ENCODE results near the gene RFTN1.

RFTN1 gene

DNA sequence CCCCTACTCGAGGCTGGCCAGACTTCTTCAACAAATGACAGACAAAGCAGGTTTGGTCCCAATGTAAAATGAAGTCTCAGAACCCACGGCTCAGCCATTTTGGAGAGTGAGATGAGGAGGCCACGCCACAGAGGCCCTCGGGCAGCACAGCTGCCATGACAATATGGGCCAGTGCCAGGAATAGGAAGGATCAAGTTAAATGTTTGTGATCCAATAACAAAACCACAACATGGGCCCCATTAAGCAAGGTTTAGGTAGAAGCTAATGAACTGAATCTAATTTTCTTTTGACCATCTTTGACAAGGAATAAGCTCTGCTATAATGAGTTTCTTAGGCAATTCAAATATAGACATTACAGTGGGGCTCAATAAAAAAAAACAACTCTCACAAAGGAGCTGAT, 52.6 kb downstream of the RFTN1 start:
- H3K4me1 ChIP-seq (ENCODE audit: control insufficient read depth in 1 of 2, insufficient read depth in 2 of 2, low read length in 2 of 2), result no peaks in the 10 kb centered on the region
- no peaks in the 10 kb centered on the region for H3K36me3 ChIP-seq (ENCODE audit: control insufficient read depth in 1 of 2, insufficient read depth in 2 of 2, low read length in 2 of 2)
- no peak overlapping the region for H3K27ac ChIP-seq (ENCODE audit: low read depth, low read length)
- no peaks in the 10 kb centered on the region for H3K27me3 ChIP-seq (ENCODE audit: control insufficient read depth in 1 of 2, insufficient read depth in 2 of 2, low read length in 2 of 2)
- H3K4me3 ChIP-seq (ENCODE audit: low read depth in 1 of 2, low read length in 2 of 2), result no peak overlapping the region
- no peak overlapping the region for H3K9ac ChIP-seq (ENCODE audit: low read depth in 1 of 2, low read length in 2 of 2)
- no peaks in the 10 kb centered on the region for H3K9me3 ChIP-seq (ENCODE audit: control insufficient read depth in 1 of 2, low read length in 2 of 2)

DNA sequence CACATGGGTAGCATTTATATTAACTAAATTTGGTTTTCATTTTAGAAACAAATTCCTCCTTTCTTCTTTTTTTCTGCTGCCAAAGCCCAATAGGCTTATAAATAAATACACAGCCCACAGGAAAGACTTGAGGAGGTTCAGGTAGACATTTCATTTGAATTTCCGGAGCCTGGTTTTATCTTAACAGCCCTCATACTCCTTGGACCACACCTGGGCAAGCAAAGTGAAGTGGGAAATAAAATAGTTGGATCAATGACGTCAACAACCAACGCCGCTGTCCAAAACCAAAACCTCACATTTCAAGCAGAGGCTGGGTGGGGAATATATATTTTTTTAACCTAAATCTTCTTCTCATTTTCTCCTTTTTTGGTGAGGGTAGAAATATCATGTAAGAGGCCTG, 53.2 kb downstream of the RFTN1 start:
- H3K27ac ChIP-seq (ENCODE audit: low read depth, low read length), result no peak overlapping the region
- no peak overlapping the region for H3K9ac ChIP-seq (ENCODE audit: low read depth in 1 of 2, low read length in 2 of 2)
- H3K9me3 ChIP-seq (ENCODE audit: control insufficient read depth in 1 of 2, low read length in 2 of 2), result no peaks in the 10 kb centered on the region
- H3K27me3 ChIP-seq (ENCODE audit: control insufficient read depth in 1 of 2, insufficient read depth in 2 of 2, low read length in 2 of 2), result no peaks in the 10 kb centered on the region
- no peaks in the 10 kb centered on the region for H3K36me3 ChIP-seq (ENCODE audit: control insufficient read depth in 1 of 2, insufficient read depth in 2 of 2, low read length in 2 of 2)
- no peaks in the 10 kb centered on the region for H3K4me1 ChIP-seq (ENCODE audit: control insufficient read depth in 1 of 2, insufficient read depth in 2 of 2, low read length in 2 of 2)
- H3K4me3 ChIP-seq (ENCODE audit: low read depth in 1 of 2, low read length in 2 of 2), result no peak overlapping the region

DNA sequence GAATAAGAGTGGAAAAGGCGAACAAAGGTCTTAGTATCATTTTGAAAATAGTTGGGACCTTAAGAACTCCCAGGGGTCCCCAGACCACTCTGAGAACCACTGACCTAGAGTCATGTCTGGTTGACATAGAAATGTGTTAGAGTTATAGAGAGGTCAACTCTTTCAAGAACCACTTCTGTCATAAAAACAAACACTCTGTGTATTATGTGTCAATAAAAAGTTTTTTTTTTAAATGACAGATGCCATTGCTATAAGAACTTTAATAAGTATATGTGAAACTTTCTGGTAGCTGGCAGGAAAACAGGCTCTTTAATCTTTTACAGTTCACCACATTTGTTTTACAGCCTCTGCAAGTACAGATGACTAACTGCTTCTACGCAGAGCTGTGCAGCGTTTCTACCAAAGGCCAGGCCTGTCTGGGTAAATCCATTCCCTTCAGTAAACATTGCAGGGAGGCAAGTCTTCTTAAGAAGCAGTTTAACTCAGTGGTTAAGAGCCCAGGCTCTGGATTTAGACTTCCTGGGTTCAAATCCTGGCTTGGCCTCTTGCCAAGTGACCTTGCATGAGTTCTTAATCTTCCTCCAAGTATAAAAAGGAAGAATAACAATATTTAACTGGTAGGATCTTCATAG, 56.6 kb downstream of the RFTN1 start:
- no peak overlapping the region for H3K9ac ChIP-seq (ENCODE audit: low read depth in 1 of 2, low read length in 2 of 2)
- H3K27ac ChIP-seq (ENCODE audit: low read depth, low read length), result no peak overlapping the region
- no peak overlapping the region for H3K4me3 ChIP-seq (ENCODE audit: low read depth in 1 of 2, low read length in 2 of 2)
- H3K27me3 ChIP-seq (ENCODE audit: control insufficient read depth in 1 of 2, insufficient read depth in 2 of 2, low read length in 2 of 2), result no peaks in the 10 kb centered on the region
- H3K9me3 ChIP-seq (ENCODE audit: control insufficient read depth in 1 of 2, low read length in 2 of 2), result no peaks in the 10 kb centered on the region
- H3K36me3 ChIP-seq (ENCODE audit: control insufficient read depth in 1 of 2, insufficient read depth in 2 of 2, low read length in 2 of 2), result no peaks in the 10 kb centered on the region
- H3K4me1 ChIP-seq (ENCODE audit: control insufficient read depth in 1 of 2, insufficient read depth in 2 of 2, low read length in 2 of 2), result no peaks in the 10 kb centered on the region

DNA sequence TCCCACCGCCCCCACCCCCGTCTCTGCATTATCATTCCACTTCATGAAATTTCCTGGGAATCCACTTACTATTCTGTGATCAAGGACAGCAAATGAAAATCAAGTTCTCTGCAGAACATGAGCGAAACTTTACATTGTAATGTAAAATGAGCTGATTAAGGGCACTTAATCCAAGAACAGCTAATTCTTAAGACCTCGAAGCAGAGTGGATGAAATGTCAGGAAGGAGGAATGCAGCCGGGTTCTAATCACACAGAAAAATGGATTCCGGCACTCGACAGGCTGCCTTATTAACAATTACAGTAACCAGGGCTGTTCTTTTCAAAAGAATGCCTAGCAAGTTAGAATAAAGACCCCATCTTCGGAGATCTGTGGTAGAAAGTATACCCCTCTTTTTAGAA, 57.5 kb downstream of the RFTN1 start:
- H3K4me1 ChIP-seq (ENCODE audit: control insufficient read depth in 1 of 2, insufficient read depth in 2 of 2, low read length in 2 of 2), result no peaks in the 10 kb centered on the region
- no peaks in the 10 kb centered on the region for H3K36me3 ChIP-seq (ENCODE audit: control insufficient read depth in 1 of 2, insufficient read depth in 2 of 2, low read length in 2 of 2)
- H3K4me3 ChIP-seq (ENCODE audit: low read depth in 1 of 2, low read length in 2 of 2), result no peak overlapping the region
- no peak overlapping the region for H3K27ac ChIP-seq (ENCODE audit: low read depth, low read length)
- H3K9ac ChIP-seq (ENCODE audit: low read depth in 1 of 2, low read length in 2 of 2), result no peak overlapping the region
- H3K27me3 ChIP-seq (ENCODE audit: control insufficient read depth in 1 of 2, insufficient read depth in 2 of 2, low read length in 2 of 2), result no peaks in the 10 kb centered on the region
- H3K9me3 ChIP-seq (ENCODE audit: control insufficient read depth in 1 of 2, low read length in 2 of 2), result no peaks in the 10 kb centered on the region

DNA sequence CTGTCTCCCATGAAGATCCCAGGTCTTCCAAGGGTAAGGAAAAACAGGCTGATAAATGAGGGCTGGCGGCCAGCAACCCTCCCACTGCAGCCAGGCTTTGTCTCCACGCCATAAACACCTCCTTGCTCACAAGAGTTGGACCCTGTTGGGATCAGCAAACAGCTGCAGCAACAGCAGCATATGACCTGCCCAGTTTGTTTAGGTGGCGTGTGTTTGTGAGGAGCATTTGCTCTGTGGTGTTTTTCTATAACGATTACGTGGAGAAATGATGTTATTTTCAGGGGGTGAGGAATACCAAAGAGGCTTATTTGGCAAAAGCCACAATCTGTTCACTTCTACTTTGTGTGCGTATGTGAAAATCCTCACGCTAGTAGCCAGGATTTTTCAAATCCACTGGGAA, 58.5 kb downstream of the RFTN1 start:
- no peak overlapping the region for H3K27ac ChIP-seq (ENCODE audit: low read depth, low read length)
- H3K27me3 ChIP-seq (ENCODE audit: control insufficient read depth in 1 of 2, insufficient read depth in 2 of 2, low read length in 2 of 2), result no peaks in the 10 kb centered on the region
- H3K9me3 ChIP-seq (ENCODE audit: control insufficient read depth in 1 of 2, low read length in 2 of 2), result no peaks in the 10 kb centered on the region

DNA sequence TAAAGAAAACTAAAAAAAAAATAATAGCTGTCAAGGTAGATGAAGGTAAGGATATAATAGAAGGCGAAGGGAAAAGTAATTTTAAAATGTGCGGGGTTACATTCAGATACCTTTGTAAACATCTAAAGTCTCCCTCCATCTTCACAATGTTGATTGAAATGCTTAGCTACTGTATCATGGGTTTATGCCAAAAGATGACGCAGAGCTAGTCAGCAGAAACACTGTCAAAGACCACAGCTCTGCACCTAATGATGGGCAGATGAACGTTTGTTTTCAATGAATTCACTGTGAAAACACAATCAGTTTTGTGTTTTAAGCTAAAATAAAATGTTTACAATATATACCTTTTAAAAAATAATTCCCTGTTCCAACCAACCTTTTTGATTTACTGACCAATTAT, 61.2 kb downstream of the RFTN1 start:
- Histone ChIP-seq H3K4me1 (ENCODE audit: control insufficient read depth in 1 of 2, insufficient read depth in 2 of 2, low read length in 2 of 2) (no peaks in the 10 kb centered on the region), H3K4me3 (ENCODE audit: low read depth in 1 of 2, low read length in 2 of 2) (no peak overlapping the region), H3K9me3 (ENCODE audit: control insufficient read depth in 1 of 2, low read length in 2 of 2) (no peaks in the 10 kb centered on the region), H3K9ac (ENCODE audit: low read depth in 1 of 2, low read length in 2 of 2) (no peak overlapping the region), H3K36me3 (ENCODE audit: control insufficient read depth in 1 of 2, insufficient read depth in 2 of 2, low read length in 2 of 2) (no peaks in the 10 kb centered on the region), H3K27me3 (ENCODE audit: control insufficient read depth in 1 of 2, insufficient read depth in 2 of 2, low read length in 2 of 2) (no peaks in the 10 kb centered on the region), H3K27ac (ENCODE audit: low read depth, low read length) (no peak overlapping the region)

More for the DNA sequence above, 58.5 kb downstream of the RFTN1 start:
- H3K36me3 ChIP-seq (ENCODE audit: control insufficient read depth in 1 of 2, insufficient read depth in 2 of 2, low read length in 2 of 2), result no peaks in the 10 kb centered on the region
- no peak overlapping the region for H3K9ac ChIP-seq (ENCODE audit: low read depth in 1 of 2, low read length in 2 of 2)
- H3K4me3 ChIP-seq (ENCODE audit: low read depth in 1 of 2, low read length in 2 of 2), result no peak overlapping the region
- no peaks in the 10 kb centered on the region for H3K4me1 ChIP-seq (ENCODE audit: control insufficient read depth in 1 of 2, insufficient read depth in 2 of 2, low read length in 2 of 2)

DNA sequence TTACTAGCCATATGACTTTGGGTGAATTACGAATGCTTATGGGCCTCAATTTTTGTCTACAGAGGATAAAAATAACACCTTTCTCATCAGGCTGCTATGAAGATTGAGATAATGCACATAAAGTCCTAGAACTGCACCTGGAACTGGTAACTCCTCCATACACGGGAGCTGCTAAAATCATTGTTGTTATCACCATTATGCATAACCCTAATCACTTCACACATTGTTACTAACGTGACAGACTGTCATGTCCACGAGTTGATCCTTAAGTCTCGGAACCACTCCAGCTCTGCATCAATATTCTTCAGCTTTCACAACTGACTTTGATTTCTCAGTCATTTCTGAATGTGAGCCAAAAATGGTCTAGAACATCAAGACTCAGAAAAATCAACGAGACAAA, 64.1 kb downstream of the RFTN1 start:
- Histone ChIP-seq H3K36me3 (ENCODE audit: control insufficient read depth in 1 of 2, insufficient read depth in 2 of 2, low read length in 2 of 2) (no peaks in the 10 kb centered on the region), H3K27ac (ENCODE audit: low read depth, low read length) (peak overlapping the region; percentile 5), H3K4me3 (ENCODE audit: low read depth in 1 of 2, low read length in 2 of 2) (no peak overlapping the region), H3K4me1 (ENCODE audit: control insufficient read depth in 1 of 2, insufficient read depth in 2 of 2, low read length in 2 of 2) (no peaks in the 10 kb centered on the region), H3K9ac (ENCODE audit: low read depth in 1 of 2, low read length in 2 of 2) (no peak overlapping the region), H3K27me3 (ENCODE audit: control insufficient read depth in 1 of 2, insufficient read depth in 2 of 2, low read length in 2 of 2) (no peaks in the 10 kb centered on the region), H3K9me3 (ENCODE audit: control insufficient read depth in 1 of 2, low read length in 2 of 2) (no peaks in the 10 kb centered on the region)

DNA sequence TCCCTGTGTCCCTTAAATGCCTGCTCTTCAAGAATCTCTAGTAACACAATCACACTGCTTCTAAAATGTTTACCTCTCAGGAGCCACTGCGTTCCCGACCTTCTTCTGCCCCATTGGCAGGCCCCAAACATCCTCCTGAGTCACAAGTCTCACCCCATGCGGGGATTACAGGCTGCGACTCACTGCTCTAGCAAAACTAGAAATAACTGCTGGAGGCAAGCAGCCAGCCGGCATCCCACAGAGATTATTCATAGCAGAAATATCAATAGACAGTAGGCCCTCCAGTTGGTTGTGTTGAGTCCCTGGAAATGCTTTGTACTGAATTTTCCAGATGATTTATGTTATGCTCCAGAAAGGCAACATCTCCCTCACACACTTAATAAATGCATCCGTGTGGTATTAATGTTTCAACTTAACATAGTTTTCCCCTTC, 64.8 kb downstream of the RFTN1 start:
- Histone ChIP-seq H3K36me3 (ENCODE audit: control insufficient read depth in 1 of 2, insufficient read depth in 2 of 2, low read length in 2 of 2) (no peaks in the 10 kb centered on the region), H3K4me1 (ENCODE audit: control insufficient read depth in 1 of 2, insufficient read depth in 2 of 2, low read length in 2 of 2) (no peaks in the 10 kb centered on the region), H3K27me3 (ENCODE audit: control insufficient read depth in 1 of 2, insufficient read depth in 2 of 2, low read length in 2 of 2) (no peaks in the 10 kb centered on the region), H3K9me3 (ENCODE audit: control insufficient read depth in 1 of 2, low read length in 2 of 2) (no peaks in the 10 kb centered on the region), H3K27ac (ENCODE audit: low read depth, low read length) (no peak overlapping the region), H3K9ac (ENCODE audit: low read depth in 1 of 2, low read length in 2 of 2) (no peak overlapping the region), H3K4me3 (ENCODE audit: low read depth in 1 of 2, low read length in 2 of 2) (no peak overlapping the region)

DNA sequence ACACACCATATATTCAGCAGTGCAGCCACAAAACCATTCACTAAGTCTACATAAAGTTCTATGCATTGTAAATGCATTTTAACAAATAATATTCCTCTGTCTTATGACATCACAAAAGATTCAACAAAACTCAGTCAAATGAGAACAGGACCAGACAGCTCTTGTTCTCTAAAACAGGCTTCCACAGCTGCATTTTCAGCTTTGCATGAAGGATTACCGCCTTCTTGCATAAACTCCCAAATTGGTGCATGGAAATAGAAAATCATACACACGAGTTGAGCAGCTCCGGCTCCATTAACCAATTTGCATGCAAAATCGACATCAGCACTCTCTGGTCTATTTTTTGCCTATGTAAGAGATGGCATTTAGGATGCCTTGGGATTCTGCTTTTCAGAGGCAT, 66.4 kb downstream of the RFTN1 start:
- no peaks in the 10 kb centered on the region for H3K4me1 ChIP-seq (ENCODE audit: control insufficient read depth in 1 of 2, insufficient read depth in 2 of 2, low read length in 2 of 2)
- no peak overlapping the region for H3K27ac ChIP-seq (ENCODE audit: low read depth, low read length)

DNA sequence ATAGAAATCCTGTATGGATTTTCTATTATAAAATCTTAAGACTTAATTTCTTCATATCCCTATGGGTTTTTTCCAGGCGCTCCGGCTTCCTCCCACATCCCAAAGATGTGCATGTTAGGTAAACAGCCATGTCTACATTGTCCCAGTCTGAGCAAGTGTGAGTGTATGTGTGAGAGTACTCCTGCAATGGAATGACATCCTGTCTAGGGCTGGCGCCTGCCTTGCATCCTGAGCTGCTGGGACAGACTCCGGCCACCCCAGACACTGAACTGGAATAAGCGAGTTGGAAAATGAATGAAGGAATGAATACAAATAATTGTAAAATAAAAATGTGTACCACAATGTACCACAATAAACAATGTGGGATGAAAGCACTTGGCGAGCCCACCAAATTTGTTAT, 69.2 kb downstream of the RFTN1 start:
- H3K9ac ChIP-seq (ENCODE audit: low read depth in 1 of 2, low read length in 2 of 2), result no peak overlapping the region

More for the DNA sequence above, 66.4 kb downstream of the RFTN1 start:
- Histone ChIP-seq H3K27me3 (ENCODE audit: control insufficient read depth in 1 of 2, insufficient read depth in 2 of 2, low read length in 2 of 2) (no peaks in the 10 kb centered on the region), H3K4me3 (ENCODE audit: low read depth in 1 of 2, low read length in 2 of 2) (no peak overlapping the region), H3K9ac (ENCODE audit: low read depth in 1 of 2, low read length in 2 of 2) (no peak overlapping the region), H3K9me3 (ENCODE audit: control insufficient read depth in 1 of 2, low read length in 2 of 2) (no peaks in the 10 kb centered on the region), H3K36me3 (ENCODE audit: control insufficient read depth in 1 of 2, insufficient read depth in 2 of 2, low read length in 2 of 2) (no peaks in the 10 kb centered on the region)

DNA sequence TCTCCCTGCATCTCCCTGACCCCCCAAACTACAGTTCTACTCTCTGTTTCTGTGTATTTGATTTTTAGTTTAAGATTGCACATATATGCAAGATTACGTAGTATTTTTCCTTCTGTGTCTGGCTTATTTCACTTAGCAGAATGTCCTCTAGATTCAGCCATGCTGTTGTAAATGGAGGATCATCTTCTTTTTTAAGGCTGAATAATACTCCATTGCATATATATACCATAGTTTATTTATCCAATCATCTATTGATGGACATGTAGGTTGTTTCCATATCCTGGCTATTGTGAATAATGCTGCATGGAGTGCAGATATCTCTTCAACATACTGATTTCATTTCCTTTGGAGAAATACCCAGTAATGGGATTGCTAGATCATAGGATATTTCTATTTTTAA, 70.8 kb downstream of the RFTN1 start:
- Histone ChIP-seq H3K27ac (ENCODE audit: low read depth, low read length) (no peak overlapping the region), H3K36me3 (ENCODE audit: control insufficient read depth in 1 of 2, insufficient read depth in 2 of 2, low read length in 2 of 2) (no peaks in the 10 kb centered on the region), H3K9me3 (ENCODE audit: control insufficient read depth in 1 of 2, low read length in 2 of 2) (no peaks in the 10 kb centered on the region), H3K4me3 (ENCODE audit: low read depth in 1 of 2, low read length in 2 of 2) (no peak overlapping the region), H3K4me1 (ENCODE audit: control insufficient read depth in 1 of 2, insufficient read depth in 2 of 2, low read length in 2 of 2) (no peaks in the 10 kb centered on the region), H3K9ac (ENCODE audit: low read depth in 1 of 2, low read length in 2 of 2) (no peak overlapping the region), H3K27me3 (ENCODE audit: control insufficient read depth in 1 of 2, insufficient read depth in 2 of 2, low read length in 2 of 2) (no peaks in the 10 kb centered on the region)

More for the DNA sequence above, 69.2 kb downstream of the RFTN1 start:
- no peaks in the 10 kb centered on the region for H3K36me3 ChIP-seq (ENCODE audit: control insufficient read depth in 1 of 2, insufficient read depth in 2 of 2, low read length in 2 of 2)
- no peak overlapping the region for H3K27ac ChIP-seq (ENCODE audit: low read depth, low read length)
- H3K4me1 ChIP-seq (ENCODE audit: control insufficient read depth in 1 of 2, insufficient read depth in 2 of 2, low read length in 2 of 2), result no peaks in the 10 kb centered on the region
- H3K4me3 ChIP-seq (ENCODE audit: low read depth in 1 of 2, low read length in 2 of 2), result no peak overlapping the region
- no peaks in the 10 kb centered on the region for H3K27me3 ChIP-seq (ENCODE audit: control insufficient read depth in 1 of 2, insufficient read depth in 2 of 2, low read length in 2 of 2)
- H3K9me3 ChIP-seq (ENCODE audit: control insufficient read depth in 1 of 2, low read length in 2 of 2), result no peaks in the 10 kb centered on the region

Data from duodenal mucosa (tissue), 2 donors.